PC-9 (cell line): ENCODE data around the gene PEMT.

ENCODE experiments used
- EZH2 ChIP-seq: fragments of 200-600 bp; sonication (generic); IDR thresholded peaks from 2 replicates; pipeline ENCODE4 v1.8.0; 2017; ENCODE audit warnings: antibody characterized with exemption, low read depth
- TF ChIP-seq, protein P1 (sequence below): fragments of 200-600 bp; sonication (generic); conservative IDR thresholded peaks from 2 replicates; pipeline ENCODE4 v1.6.1; 2017; ENCODE audit warnings: mixed run types, antibody characterized with exemption, mild to moderate bottlenecking, moderate library complexity

- TF ChIP-seq, protein P1, sequence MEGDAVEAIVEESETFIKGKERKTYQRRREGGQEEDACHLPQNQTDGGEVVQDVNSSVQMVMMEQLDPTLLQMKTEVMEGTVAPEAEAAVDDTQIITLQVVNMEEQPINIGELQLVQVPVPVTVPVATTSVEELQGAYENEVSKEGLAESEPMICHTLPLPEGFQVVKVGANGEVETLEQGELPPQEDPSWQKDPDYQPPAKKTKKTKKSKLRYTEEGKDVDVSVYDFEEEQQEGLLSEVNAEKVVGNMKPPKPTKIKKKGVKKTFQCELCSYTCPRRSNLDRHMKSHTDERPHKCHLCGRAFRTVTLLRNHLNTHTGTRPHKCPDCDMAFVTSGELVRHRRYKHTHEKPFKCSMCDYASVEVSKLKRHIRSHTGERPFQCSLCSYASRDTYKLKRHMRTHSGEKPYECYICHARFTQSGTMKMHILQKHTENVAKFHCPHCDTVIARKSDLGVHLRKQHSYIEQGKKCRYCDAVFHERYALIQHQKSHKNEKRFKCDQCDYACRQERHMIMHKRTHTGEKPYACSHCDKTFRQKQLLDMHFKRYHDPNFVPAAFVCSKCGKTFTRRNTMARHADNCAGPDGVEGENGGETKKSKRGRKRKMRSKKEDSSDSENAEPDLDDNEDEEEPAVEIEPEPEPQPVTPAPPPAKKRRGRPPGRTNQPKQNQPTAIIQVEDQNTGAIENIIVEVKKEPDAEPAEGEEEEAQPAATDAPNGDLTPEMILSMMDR: no peak
- TF ChIP-seq EZH2: no peak
Measured at GRCh38 chr17:17536702-17537101, 54.8 kb downstream of the PEMT start.
